ENCODE results near the gene SLC25A20.

- TF ChIP-seq CTCF (conservative IDR thresholded peaks at IDR 0.05; ENCODE audit: low read depth, low read length) (no peak), MXI1 (IDR thresholded peaks at IDR 0.05; ENCODE audit: borderline replicate concordance, low read depth, low read length) (no peak), POLR2A (IDR thresholded peaks at IDR 0.05; ENCODE audit: low read depth, low read length) (no peak), MAFK (IDR thresholded peaks at IDR 0.05; ENCODE audit: low read depth, low read length) (no peak), RAD21 (IDR thresholded peaks at IDR 0.05; ENCODE audit: low read length) (no peak)
Measured at GRCh38 chr3:48885753-48886152, 12.9 kb downstream of the SLC25A20 start.
